HG02970 (cell line): ENCODE measurements around the gene KIF18A.

Experiments used
- ATAC-seq: cut with Tn5 transposase; IDR thresholded peaks from one replicate; pipeline ENCODE4 v1.9.1; 2021; ENCODE audit warnings: mild to moderate bottlenecking, moderate library complexity, moderate number of reproducible peaks; ENCODE audit not compliant: unreplicated experiment, low FRiP score

The KIF18A gene

DNA sequence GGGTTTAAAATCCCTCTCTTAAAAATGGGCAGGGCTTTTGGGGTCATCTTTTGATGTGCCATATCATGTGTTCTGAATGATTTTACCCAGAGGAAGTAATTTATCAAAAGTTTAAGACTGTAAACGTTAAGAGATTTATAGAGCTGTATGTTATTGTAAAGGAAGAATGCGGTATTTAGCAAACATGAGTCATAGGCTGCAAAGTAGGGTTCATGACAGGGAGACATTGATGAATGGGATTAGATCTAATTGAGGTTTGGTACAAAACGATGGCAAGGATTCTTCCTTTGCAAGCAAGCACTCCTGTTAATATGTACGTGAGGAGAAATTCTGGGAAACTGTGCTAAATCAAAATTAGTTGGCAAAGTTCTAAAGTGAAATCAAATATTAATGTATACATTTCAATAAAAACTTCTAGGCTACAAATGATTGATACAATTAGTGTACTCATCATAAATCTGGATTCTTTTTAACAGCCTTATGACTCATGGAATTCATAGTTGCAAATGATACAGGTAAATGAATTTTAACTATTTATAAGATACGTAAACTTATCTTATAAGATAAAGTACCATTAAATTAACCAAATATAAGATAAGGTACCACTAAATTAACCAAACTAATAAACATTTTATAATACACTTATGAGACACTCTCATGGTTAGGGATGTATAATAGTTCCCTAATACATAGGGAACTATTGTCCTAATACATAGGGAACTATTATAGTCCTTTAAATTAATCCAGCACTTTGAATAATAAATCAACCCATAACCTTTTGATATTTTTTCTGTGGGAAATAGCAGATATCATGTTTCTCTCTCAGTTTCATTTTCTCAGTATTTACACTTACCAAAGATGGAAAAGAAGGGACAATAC is 58.4 kb downstream of the KIF18A start:
- ATAC-seq, result no peak

DNA sequence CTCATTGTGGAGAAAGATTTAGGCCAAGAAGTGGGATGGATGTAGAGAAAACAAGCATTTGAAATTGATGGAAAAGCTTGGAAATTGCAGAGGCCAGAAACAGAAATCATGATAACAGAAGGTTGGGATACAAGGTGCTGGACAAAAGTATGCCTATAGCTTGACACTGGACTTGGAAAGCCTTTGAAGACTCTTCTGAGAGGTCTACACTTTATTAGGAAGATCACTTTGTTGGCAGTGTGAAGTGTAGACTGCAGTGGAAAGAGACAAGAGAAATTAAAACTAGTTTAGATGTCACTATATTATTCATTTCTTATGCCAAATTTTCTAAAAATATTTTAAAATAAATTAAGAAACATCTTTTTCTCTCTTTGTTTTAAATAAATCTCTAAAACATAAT is 59.1 kb downstream of the KIF18A start:
- no peak for ATAC-seq

DNA sequence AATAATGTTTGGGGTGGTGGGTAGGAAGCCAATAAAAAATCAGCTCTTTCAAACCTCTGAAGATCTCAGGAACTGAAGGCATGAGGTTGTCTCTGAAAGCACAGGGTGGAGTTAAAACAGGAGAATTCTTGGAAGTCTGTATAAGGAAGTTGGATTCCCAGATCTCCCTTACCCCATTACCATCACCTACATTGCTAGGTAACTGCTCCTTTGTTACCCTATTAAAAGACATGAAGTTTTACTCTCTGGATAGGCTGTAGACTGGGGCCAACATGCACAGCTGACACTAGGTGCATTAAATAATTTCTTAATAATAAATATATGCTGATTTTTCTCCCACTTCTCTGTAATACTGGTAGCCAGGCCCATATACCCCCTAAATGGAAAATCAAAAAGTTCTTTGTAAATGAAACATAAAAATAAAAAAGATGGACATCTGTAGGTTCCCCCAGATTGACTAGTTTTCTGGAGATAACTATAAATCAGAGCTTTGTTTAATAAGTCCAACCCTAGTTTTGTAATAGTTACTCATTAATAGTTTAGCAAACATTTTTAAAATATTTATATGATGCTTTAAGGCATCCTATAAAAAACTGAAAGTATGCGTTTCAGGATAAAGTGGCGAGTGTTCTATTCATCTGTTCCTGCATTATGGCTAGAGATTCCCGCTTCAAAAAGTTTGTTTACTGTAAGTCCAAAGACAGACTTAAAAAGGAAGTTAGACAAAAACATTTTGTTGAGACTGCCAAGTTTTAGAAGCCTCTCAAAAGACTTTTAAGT is 63.8 kb downstream of the KIF18A start:
- ATAC-seq, result no peak

DNA sequence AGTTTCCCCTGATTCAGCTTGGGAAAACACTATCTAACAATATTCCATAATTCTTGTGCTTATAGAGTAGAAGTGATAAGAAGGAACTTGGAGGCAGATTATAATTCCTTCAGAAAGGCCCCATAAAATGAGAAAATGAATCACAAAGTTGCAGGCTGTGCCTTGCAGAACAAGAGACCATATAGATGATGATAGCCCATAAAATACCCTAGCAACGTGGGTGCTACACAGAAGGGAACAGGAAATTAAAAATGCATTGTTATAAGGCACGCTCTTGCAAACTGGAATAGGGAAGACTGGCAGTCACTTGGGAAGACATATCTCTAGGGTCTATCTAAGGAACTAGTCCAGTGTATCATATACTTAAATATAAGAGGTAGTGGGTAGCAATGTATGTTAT is 67.6 kb downstream of the KIF18A start:
- ATAC-seq, result no peak

DNA sequence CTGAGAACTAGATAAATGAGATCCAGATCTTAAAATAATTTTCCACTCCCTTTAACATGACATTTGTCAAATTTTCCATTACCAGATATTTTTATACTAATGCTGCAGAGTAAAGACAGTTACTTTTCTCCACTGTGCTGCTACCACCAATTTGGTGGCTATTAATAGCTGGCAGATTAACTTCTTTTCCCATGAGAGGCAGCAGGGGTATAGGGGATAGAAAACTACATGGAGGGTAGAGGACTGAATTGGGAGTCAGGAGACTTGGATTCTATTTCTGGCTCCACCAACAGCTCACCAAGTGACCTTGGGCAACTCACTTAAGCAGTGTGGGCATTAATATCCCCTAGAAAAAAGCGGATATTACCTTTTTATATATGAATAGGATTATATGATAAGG is 69.2 kb downstream of the KIF18A start:
- ATAC-seq, result no peak

DNA sequence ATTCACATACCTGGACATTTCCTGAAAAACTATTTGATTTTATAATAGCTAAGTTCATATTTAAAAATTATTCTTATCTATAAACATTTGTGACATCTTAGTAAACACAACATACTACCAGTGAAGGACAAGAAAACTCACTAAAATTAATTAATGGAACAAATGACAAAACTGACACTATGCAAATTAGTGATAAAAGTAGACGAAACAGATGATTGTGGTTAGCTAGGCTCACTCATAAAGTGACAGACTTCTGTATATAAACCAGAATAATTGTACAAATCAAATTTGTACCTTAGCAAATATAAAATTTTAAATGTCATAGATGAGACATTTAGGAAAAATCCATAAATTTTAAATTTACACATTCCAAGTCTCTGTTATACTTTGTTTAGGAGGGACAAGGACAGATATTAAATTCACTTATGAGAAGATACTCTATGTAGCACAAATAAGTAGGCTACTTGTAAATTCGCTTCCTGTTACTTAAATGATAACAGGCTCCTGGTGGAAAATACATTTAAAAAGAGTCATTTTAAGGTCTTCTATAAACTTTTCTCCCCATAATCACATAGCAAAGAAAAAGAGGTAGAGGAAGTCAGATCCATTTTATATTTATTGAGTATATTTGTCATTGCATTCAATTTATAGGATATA is 81.2 kb downstream of the KIF18A start:
- ATAC-seq, result no peak

DNA sequence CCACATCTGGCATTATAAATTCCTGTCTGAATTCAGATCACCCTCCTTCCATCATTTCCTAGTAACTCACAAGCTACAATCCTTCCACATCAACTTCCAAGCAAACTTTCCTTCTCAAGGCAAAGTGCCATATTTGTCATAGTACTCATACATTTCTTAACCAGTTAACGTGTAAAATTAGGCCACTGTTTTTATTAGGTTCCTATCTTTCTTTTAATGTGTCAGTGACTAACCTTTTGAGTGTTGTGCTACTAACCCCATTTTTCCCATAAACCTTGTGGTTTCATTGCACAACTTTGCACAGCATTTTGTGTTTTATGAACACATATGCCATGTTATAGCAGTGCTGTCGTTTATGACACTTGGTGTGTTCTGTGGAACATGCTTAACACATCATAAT is 90.1 kb downstream of the KIF18A start:
- no peak for ATAC-seq

DNA sequence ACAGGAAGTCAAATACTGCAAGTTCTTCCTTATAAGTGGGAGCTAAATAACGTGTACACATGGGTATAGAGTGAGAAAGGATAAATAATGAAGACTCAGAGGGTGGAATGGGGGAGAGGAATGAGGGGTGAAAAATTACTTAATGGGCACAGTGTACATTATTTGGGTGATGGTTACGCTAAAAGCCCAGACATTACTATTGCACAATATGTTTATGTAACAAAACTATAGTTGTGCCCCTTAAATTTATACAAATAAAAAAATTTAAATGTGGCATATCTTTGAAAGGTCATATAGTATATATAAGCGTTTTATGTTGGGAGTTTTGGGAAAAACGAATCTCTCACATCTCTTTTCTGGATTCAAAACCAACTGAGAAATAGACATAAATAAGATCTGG is 96.1 kb downstream of the KIF18A start:
- no peak for ATAC-seq

DNA sequence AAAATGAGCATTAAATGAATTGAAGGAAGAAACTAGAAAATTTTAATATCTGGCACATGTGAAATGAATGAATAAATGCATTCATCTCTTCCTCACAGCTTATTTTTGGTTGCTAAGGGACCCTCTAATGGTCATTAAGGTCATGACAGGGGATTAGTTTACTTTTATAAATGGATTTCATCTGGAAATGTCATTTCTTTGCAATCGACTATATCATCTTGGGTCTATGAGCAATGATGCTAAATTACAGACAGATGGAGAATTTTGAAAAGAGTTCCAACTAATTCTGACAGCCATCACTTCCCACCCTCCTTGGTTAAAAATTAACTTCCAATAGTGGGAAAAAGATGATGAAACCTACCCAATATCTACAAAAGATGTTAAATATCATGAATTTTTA is 98.0 kb downstream of the KIF18A start:
- no peak for ATAC-seq

DNA sequence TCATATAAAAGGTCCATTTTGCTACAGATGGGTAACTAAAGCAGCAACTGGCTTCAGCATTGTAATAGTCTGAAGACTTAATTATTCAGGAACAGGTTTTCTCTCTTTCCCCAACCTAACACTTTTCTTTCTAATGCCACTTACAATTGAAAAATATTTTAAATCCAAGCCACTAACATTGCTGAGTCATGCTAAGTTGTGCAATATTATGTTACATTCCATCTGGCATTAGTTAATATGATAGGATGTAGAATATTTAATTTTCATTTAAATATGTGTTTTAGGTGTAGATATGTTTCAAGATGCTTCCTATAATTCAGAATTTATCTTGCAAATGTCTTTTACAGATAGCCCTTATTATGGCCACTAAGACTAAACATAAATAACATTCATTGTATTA is 98.6 kb downstream of the KIF18A start:
- no peak for ATAC-seq

DNA sequence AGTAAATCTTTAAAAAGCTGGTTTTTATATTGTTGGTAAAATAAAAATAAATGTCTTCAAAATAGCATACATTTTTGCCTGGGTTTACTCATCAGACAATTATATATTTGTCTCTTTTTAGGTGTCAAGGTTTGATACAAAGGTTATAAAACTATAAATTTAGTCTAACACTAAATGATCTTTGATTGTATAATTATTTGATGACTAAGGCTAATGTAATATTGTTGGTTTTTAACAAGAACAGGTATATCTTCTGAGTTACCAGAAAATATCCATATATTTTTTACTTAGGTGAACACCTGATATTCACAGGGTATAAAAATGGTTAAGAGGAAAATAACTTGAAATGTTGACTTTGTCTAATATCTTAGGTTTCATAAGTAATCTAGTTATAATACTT is 104.3 kb downstream of the KIF18A start:
- ATAC-seq, result no peak

DNA sequence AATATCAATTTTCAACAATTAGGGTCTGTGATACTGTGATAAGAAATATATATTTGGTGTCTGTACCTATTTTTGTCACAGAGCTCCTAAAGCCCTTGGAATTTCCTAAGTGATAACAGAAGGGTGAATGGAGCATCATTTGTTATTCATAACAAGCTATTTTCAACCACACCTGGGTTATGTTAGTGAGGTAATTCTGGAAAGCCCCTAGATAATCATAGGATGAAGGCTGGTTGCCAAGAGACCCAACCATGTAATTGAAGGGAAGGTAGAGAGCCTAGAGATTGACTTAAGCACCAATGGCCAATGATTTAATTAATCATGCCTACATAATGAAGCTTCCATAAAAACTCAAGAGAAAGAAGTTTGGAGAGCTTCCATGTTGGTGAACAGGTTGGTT is 109.4 kb downstream of the KIF18A start:
- no peak for ATAC-seq

DNA sequence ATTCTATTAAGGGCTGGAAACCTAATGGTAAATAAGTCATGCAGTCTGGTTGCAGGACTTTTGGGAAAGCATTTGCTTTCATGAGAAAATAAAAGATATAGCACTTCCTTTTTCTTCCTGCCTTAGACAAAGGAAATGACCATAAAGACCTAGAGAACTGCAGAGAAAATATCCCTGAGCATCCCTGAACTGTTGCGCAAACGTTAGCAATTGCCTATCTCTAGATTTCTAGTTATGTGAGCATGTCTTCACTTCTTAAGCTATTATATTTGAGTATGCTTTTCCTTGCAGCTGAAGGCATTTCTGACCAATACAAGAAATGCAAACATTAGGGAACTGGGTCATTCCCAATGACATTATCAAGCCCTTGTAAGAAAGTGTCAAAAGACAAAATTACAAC is 110.6 kb downstream of the KIF18A start:
- no peak for ATAC-seq

DNA sequence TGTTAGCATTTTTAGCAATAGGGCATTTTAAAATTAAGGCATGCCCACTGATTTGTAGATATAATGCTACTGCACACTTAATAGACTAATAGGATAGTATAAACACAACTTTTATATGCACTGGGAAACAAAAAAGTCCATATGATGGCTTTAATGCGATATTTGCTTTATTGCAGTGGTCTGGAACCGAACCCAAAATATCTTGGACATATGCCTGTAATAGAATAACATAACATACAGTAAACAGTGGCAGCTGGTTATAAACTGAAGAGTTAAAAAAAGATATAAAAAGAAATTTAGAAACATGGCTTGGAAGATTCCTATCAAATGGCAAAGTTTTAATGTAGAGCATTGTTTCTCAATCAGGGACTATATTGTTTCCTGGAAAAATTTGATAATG is 111.9 kb downstream of the KIF18A start:
- ATAC-seq, result no peak

DNA sequence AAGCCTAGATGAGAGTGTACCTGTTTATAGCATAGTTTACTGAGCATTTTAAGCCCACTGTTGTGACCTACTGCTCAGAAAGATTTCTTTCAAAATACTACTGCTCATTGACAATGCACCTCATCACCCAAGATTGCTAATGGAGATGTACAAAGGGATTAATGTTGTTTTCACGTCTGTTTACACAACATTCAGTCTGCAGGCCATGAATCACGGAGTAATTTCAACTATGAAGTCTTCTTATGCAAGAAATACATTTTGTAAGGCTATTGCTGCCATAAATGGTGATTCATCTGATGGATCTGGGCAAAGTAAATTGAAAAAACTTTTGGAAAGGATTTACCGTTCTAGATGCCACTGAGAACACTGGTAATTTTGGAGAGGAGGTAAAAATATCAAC is 112.9 kb downstream of the KIF18A start:
- ATAC-seq, result no peak

DNA sequence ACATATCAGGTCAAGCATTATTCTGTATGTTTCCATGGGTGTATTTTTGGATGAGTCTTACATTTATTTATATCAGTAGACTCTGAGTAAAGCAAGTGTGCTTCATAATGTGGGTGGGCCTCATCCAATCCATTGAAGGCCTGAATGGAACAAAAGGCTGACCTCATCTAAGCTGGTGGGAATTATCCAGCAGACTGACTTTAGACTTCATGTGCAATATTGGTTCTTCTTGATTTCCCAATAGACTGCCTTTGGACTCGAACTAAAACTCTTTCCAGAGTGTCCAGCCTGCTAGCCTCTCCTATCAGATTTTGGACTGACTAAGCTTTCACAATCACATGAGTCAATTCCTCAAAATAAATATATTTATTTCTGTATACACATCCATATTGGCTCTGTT is 116.2 kb downstream of the KIF18A start:
- no peak for ATAC-seq

DNA sequence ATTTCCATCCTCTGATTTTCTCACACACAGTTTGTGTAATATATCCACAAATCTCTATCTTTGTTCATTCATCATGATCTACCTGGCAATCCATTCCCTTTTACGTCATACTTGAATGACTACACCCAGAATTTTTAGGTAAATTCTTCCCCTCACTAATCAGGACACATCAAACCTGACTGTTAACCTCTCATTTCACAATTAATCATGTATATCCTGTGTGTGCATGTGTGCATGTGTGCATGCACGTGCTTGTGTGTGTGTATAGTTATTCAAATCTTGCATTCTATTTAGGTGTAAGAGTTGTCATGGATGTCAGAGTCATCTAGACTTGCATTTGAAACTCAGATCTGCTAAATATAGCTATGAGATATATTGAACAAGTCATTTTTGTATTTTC is 130.4 kb downstream of the KIF18A start:
- ATAC-seq, result no peak

DNA sequence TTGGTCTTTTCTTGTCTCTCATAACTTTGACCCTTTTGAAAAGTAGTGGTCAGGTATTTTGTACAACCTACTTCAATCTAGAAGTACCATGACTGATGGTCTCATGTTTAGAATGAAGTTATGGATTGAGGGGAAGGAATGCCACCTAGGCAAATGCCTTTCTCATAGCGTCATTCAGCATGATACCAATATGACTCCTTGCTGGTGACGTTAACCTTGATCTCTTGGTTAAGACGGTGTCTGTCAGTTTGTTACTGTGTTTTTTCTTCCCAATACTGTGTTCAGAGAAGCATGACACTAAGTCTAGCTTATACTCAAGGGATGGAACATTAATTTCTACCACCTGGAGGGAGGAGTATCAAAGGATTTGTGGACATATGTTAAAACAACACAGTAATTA is 130.9 kb downstream of the KIF18A start:
- no peak for ATAC-seq

DNA sequence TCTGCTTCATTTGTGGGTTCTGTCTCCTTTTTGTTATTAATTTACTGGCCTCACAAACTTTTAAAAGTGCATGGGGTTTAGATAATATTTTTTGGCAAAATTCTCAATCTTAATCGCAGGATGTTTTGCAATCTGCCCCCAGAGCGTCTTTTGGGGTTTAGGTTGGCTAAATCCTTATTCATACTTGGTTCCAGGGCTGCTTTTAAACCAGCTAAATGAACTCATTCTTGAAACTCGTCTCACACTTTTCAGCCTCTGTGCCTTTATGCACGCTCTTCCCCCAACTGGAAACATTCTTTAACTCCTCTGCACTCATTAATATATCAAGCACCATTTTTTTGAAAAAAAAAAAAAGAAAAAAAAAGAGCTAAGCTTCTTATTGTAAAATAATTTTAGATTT is 131.7 kb downstream of the KIF18A start:
- ATAC-seq, result no peak

DNA sequence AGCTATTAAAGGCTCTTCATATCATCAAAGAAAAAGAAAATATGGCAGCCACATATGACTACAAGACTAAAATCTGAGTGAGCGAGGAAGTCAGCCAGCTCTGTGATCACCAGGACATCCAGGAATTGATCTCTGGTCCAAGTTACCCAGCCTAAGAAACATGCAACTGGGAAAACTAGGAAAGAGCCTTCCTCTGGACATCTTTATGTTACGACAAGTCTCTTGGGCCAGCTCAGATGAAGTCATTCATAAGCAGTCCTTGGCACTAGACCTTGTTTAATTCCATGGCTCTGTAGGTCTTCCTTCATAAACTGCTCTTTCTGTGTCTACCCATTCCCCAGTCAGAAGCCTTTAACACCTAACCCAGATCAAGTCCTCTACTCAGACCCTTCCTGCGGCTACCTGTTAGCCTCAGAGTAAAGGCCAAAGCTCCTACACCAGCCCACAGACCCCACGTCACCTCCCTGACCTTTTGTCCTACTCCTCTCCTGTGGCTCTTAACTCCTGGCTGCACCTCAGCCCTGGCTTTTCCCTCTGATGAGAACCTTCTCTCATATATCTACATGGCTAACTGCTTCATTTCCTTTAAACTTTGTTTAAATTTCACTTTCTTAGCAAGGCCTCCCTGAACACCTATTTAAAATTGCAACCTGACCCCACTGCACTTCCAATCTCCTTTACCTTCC is 134.0 kb downstream of the KIF18A start:
- no peak for ATAC-seq
